NCI-H187 (cell line): ENCODE data around the gene GNG2.
"Not testable (repeated sequence)": the region's sequence is repeated elsewhere in the genome, so short reads cannot be mapped to it uniquely, and the experiment has no call there.

ENCODE experiments used
- DNase-seq, 2 experiments: peaks; one replicate each; lab custom pipeline; 2025; lab: John Stamatoyannopoulos, UW

The GNG2 gene

GRCh38 chr14:51894250-51894649, 33.8 kb downstream of the GNG2 start:
- DNase-seq = no peak

- no peak for DNase-seq
Observed at GRCh38 chr14:51895375-51895774, 35.0 kb downstream of the GNG2 start.

GRCh38 chr14:51897791-51898355, 37.5 kb downstream of the GNG2 start:
- DNase-seq = no peak

GRCh38 chr14:51901475-51902024, 41.1 kb downstream of the GNG2 start:
- DNase-seq = no peak

DNA sequence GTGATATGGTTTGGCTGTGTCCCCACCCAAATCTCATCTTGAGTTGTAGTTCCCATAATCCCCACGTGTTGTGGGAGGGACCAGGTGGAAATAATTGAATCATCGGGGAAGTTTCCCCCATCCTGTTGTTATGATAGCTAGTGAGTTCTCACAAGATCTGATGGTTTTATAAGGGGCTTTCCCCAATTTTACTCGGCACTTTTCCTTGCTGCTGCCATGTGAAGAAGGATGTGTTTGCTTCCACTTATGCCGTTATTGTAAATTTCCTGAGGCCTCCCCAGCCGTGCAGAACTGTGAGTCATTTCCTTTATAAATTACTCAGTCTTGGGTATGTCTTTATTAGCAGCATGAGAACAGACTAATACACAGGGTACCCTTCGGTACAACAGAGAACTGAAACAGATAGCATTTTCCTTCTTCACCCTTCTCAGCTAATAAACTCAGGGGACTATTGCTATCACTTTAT, 45.3 kb downstream of the GNG2 start:
- DNase-seq = not testable (repeated sequence)

DNA sequence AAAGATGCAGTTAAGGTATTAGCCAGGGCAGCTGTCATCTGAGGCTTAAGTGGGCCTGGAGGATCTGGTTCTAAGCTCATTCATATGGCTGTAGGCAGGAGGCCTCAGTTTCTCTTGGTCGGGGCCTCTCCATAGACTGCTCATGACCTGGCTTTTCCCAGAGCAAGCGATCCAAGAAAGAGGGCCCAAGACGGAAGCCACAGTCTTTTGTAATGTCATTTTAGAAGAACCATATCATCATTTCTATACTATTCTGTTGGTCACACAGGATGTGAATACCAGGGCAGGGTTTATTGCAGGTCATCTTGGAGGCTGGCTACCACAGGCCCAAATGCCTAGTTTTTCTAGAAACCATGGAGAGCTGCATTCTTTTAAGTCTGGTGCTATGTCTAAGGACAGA, 47.7 kb downstream of the GNG2 start:
- DNase-seq = no peak

DNA sequence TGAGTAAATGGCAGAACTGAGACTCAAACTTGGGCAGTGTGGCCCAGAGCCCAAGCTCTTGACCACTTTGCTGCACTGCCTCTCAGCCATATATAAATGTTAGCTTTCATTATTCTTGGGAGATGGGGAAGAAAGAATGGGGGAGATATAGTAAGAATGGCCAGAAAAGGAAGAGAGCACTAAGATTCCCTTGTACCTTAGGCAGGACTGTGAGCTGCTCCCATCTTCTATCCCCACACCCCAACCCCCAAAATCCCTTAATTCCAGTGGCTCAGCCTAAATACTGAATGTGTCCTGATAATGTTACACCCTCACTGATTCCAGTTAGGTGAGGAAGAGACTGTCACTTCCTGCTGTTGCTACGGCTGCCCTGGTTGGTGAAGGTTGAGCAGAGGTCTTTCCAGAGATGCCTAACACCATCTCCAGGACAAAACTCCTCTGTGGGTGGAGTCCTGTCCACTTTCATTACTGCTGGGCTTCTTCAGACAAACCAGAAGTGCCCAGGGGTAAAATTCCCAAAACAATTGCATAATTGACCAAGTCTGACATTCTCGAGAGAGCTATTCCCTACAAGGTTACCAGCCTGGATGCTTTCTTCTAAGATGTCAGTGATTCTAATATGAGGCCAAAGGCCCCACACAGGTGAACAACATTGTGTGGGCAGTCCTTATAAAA, 51.8 kb downstream of the GNG2 start:
- DNase-seq = no peak

DNA sequence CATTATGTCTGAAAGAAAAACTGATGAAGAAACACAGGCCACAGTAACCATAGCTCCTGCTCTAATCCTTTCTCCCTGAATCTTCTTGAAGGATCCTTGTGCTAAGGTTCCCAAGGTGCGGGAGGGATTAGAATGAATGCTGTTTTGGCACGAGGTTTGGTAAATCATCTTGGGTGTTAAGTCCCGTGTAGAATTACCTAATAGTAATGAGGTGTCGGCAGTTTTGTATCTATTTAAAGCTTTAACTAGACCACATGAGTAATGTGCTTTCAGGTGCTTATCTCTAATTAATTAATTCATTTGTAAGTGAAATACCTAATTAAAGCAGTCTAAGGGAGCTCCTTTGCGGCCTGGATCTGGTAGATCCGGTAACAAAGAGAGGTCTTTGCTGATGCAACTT, 53.9 kb downstream of the GNG2 start:
- no peak for DNase-seq

- DNase-seq = no peak
Observed at GRCh38 chr14:51917193-51917592, 56.8 kb downstream of the GNG2 start.

DNA sequence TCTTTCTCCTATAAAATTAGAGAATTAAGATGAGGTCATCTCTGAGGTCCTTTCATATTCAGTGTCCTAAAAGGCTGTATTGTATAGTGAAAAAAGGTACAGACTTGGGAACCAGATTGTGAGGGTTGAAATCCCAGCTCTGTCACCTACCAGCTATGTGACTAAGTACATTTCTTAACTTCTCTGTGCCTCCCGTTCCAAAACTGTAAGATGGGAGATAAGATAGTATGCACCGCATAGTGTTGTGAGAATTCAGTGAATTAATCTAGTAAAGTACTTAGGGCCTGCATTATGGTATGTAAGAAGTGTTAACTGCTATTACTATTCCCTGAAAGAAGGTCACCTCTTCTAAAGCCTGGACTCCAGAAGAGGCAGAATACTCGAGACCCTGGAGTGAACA, 60.6 kb downstream of the GNG2 start:
- no peak for DNase-seq

DNA sequence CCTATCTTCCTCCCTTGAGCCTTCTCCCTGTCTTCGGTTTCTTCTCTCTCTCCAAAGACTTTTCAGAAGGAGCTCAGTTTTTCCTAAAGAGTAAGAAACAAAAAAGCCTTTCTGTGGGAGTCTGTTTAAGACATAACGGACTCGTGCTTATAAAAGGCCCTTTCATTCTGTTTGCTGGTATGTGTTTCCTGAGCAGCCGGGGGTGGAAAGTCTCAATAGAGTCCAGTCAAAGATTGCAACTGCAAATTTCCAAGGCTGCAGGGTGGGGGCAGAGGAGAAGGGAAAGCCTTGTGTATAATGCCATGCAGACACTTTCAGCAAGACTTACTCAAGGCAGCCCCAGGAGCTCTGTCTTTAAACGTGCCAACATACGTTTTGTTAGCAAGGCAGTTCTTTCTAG, 62.2 kb downstream of the GNG2 start:
- DNase-seq = no peak

DNA sequence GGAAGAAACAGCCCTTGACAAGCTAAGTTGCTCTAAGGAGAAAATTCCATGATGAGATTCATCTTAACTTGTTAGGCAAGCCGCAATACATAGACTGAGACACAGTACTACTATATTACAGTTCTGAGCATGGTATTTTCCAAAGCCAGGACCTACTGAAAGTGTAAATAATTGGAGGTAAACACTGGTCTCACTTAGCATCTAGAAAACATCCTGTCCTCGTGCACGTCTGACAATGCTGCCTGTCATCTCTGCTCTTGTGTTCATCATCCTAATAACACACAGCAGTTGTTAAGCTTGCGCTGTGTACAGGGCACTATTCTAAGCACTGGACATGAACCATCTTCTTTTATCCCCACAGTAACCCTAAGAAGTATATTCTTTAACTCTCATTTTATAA, 64.2 kb downstream of the GNG2 start:
- DNase-seq = no peak

GRCh38 chr14:51925980-51926379, 65.6 kb downstream of the GNG2 start:
- no peak for DNase-seq

GRCh38 chr14:51926449-51926848, 66.0 kb downstream of the GNG2 start:
- no peak for DNase-seq

GRCh38 chr14:51928568-51928967, 68.2 kb downstream of the GNG2 start:
- no peak for DNase-seq

- DNase-seq = no peak
Observed at GRCh38 chr14:51929166-51929565, 68.8 kb downstream of the GNG2 start.

DNA sequence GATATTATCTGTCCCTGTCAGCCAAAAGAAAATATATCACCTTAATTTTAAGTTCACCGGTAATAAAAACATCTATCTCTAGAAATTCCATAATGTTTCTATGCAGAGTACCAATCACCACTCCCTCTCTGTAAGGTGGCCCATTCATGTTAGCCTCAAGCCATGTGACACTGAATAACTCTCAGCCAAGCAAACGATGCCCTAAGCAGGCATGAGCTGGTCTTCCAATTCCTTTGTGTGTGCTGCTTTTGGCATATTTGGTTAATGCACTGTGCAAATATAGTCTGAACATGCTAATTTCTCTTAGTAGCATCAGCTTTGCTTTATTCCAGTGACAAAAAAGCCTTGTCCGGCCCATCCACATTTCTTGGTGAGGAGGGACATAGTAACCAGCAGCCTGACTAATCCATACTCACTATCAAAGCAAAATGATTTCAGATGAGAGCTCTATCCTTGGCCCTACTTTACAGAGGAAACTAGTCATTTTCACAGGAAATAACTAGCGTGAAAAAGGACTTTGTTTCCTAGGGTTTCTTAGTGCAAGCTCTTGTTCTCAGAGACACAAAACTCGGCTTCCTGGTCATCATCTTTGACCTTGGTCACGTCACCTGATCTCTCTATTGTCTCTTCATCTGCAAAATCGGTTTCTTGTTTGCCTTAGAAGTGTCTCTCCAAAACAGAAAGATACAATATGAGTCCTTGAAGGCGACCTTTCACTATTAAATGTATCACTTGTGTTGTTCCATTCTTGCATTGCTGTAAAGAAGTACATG, 69.7 kb downstream of the GNG2 start:
- no peak for DNase-seq

- DNase-seq = no peak
Observed at GRCh38 chr14:51931308-51931707, 70.9 kb downstream of the GNG2 start.

GRCh38 chr14:51933191-51933590, 72.8 kb downstream of the GNG2 start:
- DNase-seq = no peak

DNA sequence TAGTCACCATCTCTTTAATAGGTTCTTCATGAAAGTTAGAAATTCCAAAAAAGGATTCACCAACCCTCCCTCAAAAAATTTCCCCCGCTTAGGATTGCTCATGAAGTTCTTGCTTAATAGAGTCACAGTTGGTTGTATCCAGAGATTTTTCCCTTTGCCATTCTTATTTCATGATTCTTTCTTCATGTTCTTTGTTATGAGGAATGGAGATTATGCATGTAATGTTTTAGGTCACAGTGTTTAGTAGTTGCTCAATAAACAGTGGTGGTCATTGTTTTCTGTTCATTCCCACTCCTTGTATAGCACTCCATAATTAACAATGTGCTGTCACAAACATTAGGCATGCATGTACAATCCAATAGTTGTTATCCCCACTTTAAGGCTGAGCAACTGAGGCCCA, 77.7 kb downstream of the GNG2 start:
- no peak for DNase-seq

- DNase-seq = no peak
Observed at GRCh38 chr14:51938821-51939220, 78.4 kb downstream of the GNG2 start.

GRCh38 chr14:51939226-51939625, 78.8 kb downstream of the GNG2 start:
- DNase-seq = no peak

DNA sequence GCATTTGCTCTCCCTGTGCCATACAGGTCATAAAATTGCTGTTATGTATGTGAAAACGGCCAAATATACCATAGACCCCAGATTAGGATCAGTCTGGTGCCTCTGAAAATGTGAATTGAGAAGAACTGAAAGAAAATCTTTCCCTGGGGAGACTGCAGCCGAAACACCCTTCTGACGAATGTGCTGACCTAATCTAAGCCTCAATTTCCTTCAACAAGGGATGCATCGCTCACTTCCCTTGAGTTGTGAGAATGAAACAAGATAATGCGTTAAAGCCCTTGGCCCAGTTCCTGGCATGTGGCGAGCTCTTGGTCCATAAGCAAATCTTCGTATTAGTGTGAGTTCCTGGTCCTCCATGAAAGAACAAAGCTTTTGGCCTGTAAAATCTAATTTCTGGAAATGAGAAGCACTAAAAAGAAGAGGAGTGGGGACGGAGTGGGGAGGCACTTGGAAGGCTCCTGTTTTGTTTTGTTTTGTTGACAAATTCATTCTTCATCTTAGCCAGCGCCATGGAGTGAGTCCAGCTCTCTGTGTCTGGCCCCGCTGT, 79.4 kb downstream of the GNG2 start:
- no peak for DNase-seq
